Endothelial cell of umbilical vein (primary cell): Measurements from ENCODE around the gene BABAM1. TPM values are rescaled to one million over a fixed set of nuclear protein-coding genes. Genes with fewer than 3 reads are reported as not detected.

Experiments used
- BruUV-seq: library from RNA; stranded (reverse); fragments of 400-500 nt; replicated peaks from 2 replicates; lab custom pipeline; 2021; lab: Mats Ljungman, UMichigan
- CTCF ChIA-PET: fragments of 300-600, 350-600 bp; sonication (Branson Sonifier 250); formaldehyde crosslinking; loops from one replicate; lab custom pipeline; 2021; ENCODE audit warnings: antibody characterized with exemption, inconsistent platforms; lab: Charles Lee
- POLR2A ChIA-PET: fragments of 300-600, 350-600 bp; sonication (Branson Sonifier 250); formaldehyde crosslinking; loops from one replicate; lab custom pipeline; 2021; ENCODE audit warnings: antibody characterized with exemption, inconsistent platforms; lab: Charles Lee
- DNase-seq: peaks from one replicate; pipeline ENCODE4 v3.0.0-alpha.2; 2011; ENCODE audit warnings: low read depth, low spot score
- FAIRE-seq: peaks from 2 replicates; lab custom pipeline; 2011; peaks lifted over from hg19 to GRCh38; lab: Jason Lieb, UNC
- H2AFZ ChIP-seq: 2 replicates; pipeline ENCODE4 v1.6.0; 2012; ENCODE audit warnings: low read depth, low read length, control low read depth, inconsistent platforms
- H3K27ac ChIP-seq: 2 replicates; pipeline ENCODE4 v1.5.1; 2011; ENCODE audit warnings: low read depth, mild to moderate bottlenecking, control low read depth, low read length, moderate library complexity; ENCODE audit not compliant: insufficient read depth
- H3K27me3 ChIP-seq, 2 experiments: 2 replicates each; pipeline versions ENCODE4 v1.6.0 to v1.6.1; 2011; ENCODE audit warnings: low read length in 2 of 2, mixed read lengths in 1 of 2; ENCODE audit not compliant: control insufficient read depth in 2 of 2, insufficient read depth in 2 of 2
- H3K36me3 ChIP-seq, 2 experiments: 2 replicates in 1 of 2; 3 replicates in 1 of 2; pipeline ENCODE4 v1.5.1; 2011; ENCODE audit warnings: low read length in 2 of 2, mild to moderate bottlenecking in 1 of 2, moderate library complexity in 1 of 2; ENCODE audit not compliant: control insufficient read depth in 2 of 2, insufficient read depth in 2 of 2; ENCODE audit errors: extremely low read depth in 1 of 2
- H3K4me1 ChIP-seq: 3 replicates; pipeline ENCODE4 v1.5.1; 2011; ENCODE audit warnings: mild to moderate bottlenecking, low read length; ENCODE audit not compliant: control insufficient read depth, insufficient read depth; ENCODE audit errors: extremely low read depth
- H3K4me2 ChIP-seq: 2 replicates; pipeline ENCODE4 v1.6.1; 2011; ENCODE audit warnings: low read length, control low read depth, mixed read lengths; ENCODE audit not compliant: insufficient read depth
- H3K4me3 ChIP-seq, 3 experiments: fragments of 200-600 bp in 1 of 3; sonication (generic), shearing (Covaris generic) in 1 of 3; replicated peaks in 1 of 3; 2 replicates each; pipeline ENCODE4 v1.5.1; 2011 to 2016; ENCODE audit warnings: control low read depth in 3 of 3, low read length in 3 of 3, mild to moderate bottlenecking in 2 of 3, inconsistent platforms in 1 of 3, low read depth in 1 of 3, moderate library complexity in 1 of 3; ENCODE audit not compliant: insufficient read depth in 1 of 3
- H3K79me2 ChIP-seq: 2 replicates; pipeline ENCODE4 v1.6.0; 2012; ENCODE audit warnings: low read length, inconsistent platforms; ENCODE audit not compliant: control insufficient read depth, insufficient read depth
- H3K9ac ChIP-seq: replicated peaks from 2 replicates; pipeline ENCODE3; 2011; ENCODE audit warnings: low read length, control low read depth; ENCODE audit not compliant: insufficient read depth; ENCODE audit errors: extremely low read depth
- H3K9me1 ChIP-seq: replicated peaks from 3 replicates; pipeline ENCODE4 v1.6.0; 2011; ENCODE audit warnings: mild to moderate bottlenecking, low read length; ENCODE audit not compliant: control insufficient read depth, insufficient read depth; ENCODE audit errors: extremely low read depth
- H3K9me3 ChIP-seq: replicated peaks from 2 replicates; pipeline ENCODE4 v1.5.1; 2012; ENCODE audit warnings: low read length, inconsistent platforms; ENCODE audit not compliant: control insufficient read depth, insufficient read depth
- H4K20me1 ChIP-seq: replicated peaks from 2 replicates; pipeline ENCODE3; 2011; ENCODE audit warnings: mild to moderate bottlenecking, low read length; ENCODE audit not compliant: control insufficient read depth, insufficient read depth; ENCODE audit errors: extremely low read depth
- CTCF ChIP-seq, 2 donors: IDR thresholded peaks; 1 replicate in 1 of 2; 2 replicates in 1 of 2; pipeline ENCODE4 v1.5.1; 2011; ENCODE audit warnings: low read length in 2 of 2, mild to moderate bottlenecking in 2 of 2, moderate library complexity in 2 of 2, control low read depth in 1 of 2, inconsistent platforms in 1 of 2, low read depth in 1 of 2; ENCODE audit not compliant: insufficient read depth in 1 of 2; ENCODE audit errors: extremely low read depth in 1 of 2
- EZH2 ChIP-seq: IDR thresholded peaks from 2 replicates; pipeline ENCODE4 v1.6.1; 2012; ENCODE audit warnings: borderline replicate concordance, low read depth, mild to moderate bottlenecking, moderate library complexity, low read length, inconsistent platforms; ENCODE audit not compliant: severe bottlenecking
- FOS ChIP-seq: IDR thresholded peaks from 2 replicates; pipeline ENCODE4 v1.6.1; 2011; ENCODE audit warnings: mild to moderate bottlenecking, low read length, moderate library complexity, borderline replicate concordance; ENCODE audit not compliant: insufficient read depth
- GATA2 ChIP-seq: IDR thresholded peaks from 2 replicates; pipeline ENCODE4 v1.7.0; 2011; ENCODE audit warnings: low read depth, mild to moderate bottlenecking, moderate library complexity, mixed read lengths, low read length; ENCODE audit not compliant: insufficient read length, insufficient read depth
- JUN ChIP-seq: IDR thresholded peaks from 2 replicates; pipeline ENCODE4 v1.6.1; 2011; ENCODE audit warnings: borderline replicate concordance, low read depth; ENCODE audit not compliant: insufficient read length, insufficient read depth
- MAX ChIP-seq: IDR thresholded peaks from 2 replicates; pipeline ENCODE4 v1.6.1; 2011; ENCODE audit not compliant: insufficient read depth, insufficient read length
- POLR2AphosphoS5 ChIP-seq: IDR thresholded peaks from 2 replicates; pipeline ENCODE4 v1.6.1; 2012; ENCODE audit warnings: low read depth, mild to moderate bottlenecking, control low read depth, low read length, moderate library complexity; ENCODE audit not compliant: insufficient read depth
- dilution Hi-C: fragments of 300-500 bp; cut with MboI; formaldehyde crosslinking; loops from one replicate; pipeline ENCODE4 v1.15.0; 2019; ENCODE audit warnings: low sequenced_read_pairs; ENCODE audit not compliant: extremely low pct_ligation_motif_present
- intact Hi-C: fragments of 100-400 bp; cut with micrococcal nuclease; formaldehyde crosslinking; loops from one replicate; pipeline ENCODE4 v1.10.0; 2022
- polyA plus RNA-seq, 4 experiments: library from polyadenylated mRNA; depleted of rRNA in 3 of 4; stranded (reverse) in 3 of 4; unstranded in 1 of 4; fragments of >200 nt; gene quantifications; 2 replicates each; pipeline versions ENCODE4 v1.2.1 to v1.2.3, GENCODE V29; 2011 to 2012; ENCODE audit warnings: missing spikeins in 1 of 4
- total RNA-seq: library from RNA; stranded (reverse); gene quantifications from 2 replicates; pipeline ENCODE4 v1.2.3, GENCODE V29; 2021

The BABAM1 gene
- total and polyA plus RNA-seq, 2 donors (not counting 3 experiments of a cell fraction or from before 2014, with no cell fraction given) = 118 to 140 TPM

- Histone ChIP-seq H3K36me3 (no peaks in the 10 kb centered on the region), H3K9ac (peak overlapping the region; percentile 67), H3K4me2 (peak overlapping the region; percentile 81), H2AFZ (peak overlapping the region; percentile 88), H3K4me3 (peak overlapping the region; percentile 44 to 72 (median 59)), H3K27me3 (no peaks in the 10 kb centered on the region), H3K27ac (peak overlapping the region; percentile 47), H4K20me1 (no peaks in the 10 kb centered on the region), H3K9me1 (no peaks in the 10 kb centered on the region), H3K79me2 (peaks cover 19% of the 10 kb centered on the region), H3K9me3 (no peaks in the 10 kb centered on the region), H3K4me1 (peaks cover 17% of the 10 kb centered on the region)
- ChIA-PET CTCF (no interaction called here), POLR2A (no interaction called here)
- BruUV-seq = no TSS peak
- intact Hi-C loops (no loop called here), dilution Hi-C loops (no loop called here)
- DNase-seq (no peak), FAIRE-seq (peak; percentile 76)
- no peak for TF ChIP-seq MAX
- no peak for TF ChIP-seq FOS
- no peak for TF ChIP-seq JUN
These were observed 39.1 kb downstream of the BABAM1 start for GRCh38 chr19:17306285-17306714.

- no peak overlapping the region for H3K9ac ChIP-seq
- dilution Hi-C loops = no loop called here
- CTCF ChIA-PET = interaction anchor here (2.1 kb wide), 1 partner anchor 78 kb away, joined by 11 read pairs; no protein-coding TSS in a partner anchor
- H3K4me2 ChIP-seq = no peak overlapping the region
- POLR2A ChIA-PET = no interaction called here
- DNase-seq = no peak
- no peak overlapping the region for H3K27ac ChIP-seq
- peaks cover 0 to 6% of the 10 kb centered on the region in 2 experiments for H3K36me3 ChIP-seq
- FAIRE-seq = no peak
- no peak overlapping the region for H2AFZ ChIP-seq
- H3K79me2 ChIP-seq = peaks cover 34% of the 10 kb centered on the region
- no peak overlapping the region for H3K4me3 ChIP-seq
- no peaks in the 10 kb centered on the region for H3K27me3 ChIP-seq
- BruUV-seq = no TSS peak
- H3K9me1 ChIP-seq = no peaks in the 10 kb centered on the region
- no peaks in the 10 kb centered on the region for H3K9me3 ChIP-seq
- H3K4me1 ChIP-seq = peaks cover 17% of the 10 kb centered on the region
- intact Hi-C loops = no loop called here
- no peaks in the 10 kb centered on the region for H4K20me1 ChIP-seq
- no peak for TF ChIP-seq GATA2
- no peak for TF ChIP-seq MAX
- TF ChIP-seq JUN = no peak
- no peak for TF ChIP-seq POLR2AphosphoS5
- no peak for TF ChIP-seq EZH2
- TF ChIP-seq CTCF (IDR thresholded peaks at IDR 0.05; ENCODE audit: extremely low read depth in 1 of 2, insufficient read depth in 1 of 2, low read depth in 1 of 2, low read length in 2 of 2) = no peak
These were observed 40.7 kb downstream of the BABAM1 start for GRCh38 chr19:17307876-17308377.
